Adipocyte (in vitro differentiated cells): ENCODE results near the gene TRIM29.
A peak's percentile ranks its signal among the peaks of the same experiment; 100 is the strongest.

Experiments used
- DNase-seq: peaks from one replicate; pipeline ENCODE4 v3.0.0-alpha.2; 2015; ENCODE audit warnings: low read depth
- H3K27me3 ChIP-seq: replicated peaks from 2 replicates; pipeline ENCODE4 v1.7.0; 2013; ENCODE audit warnings: mild to moderate bottlenecking, low read length, moderate library complexity; ENCODE audit not compliant: control insufficient read depth, insufficient read depth
- H3K36me3 ChIP-seq: 2 replicates; pipeline ENCODE4 v1.7.0; 2013; ENCODE audit warnings: low read length, mild to moderate bottlenecking, moderate library complexity; ENCODE audit not compliant: control insufficient read depth, insufficient read depth, severe bottlenecking
- H3K4me1 ChIP-seq: 2 replicates; pipeline ENCODE4 v1.7.0; 2013; ENCODE audit warnings: mild to moderate bottlenecking, low read length, moderate library complexity; ENCODE audit not compliant: control insufficient read depth, insufficient read depth
- H3K4me3 ChIP-seq: 2 replicates; pipeline ENCODE4 v1.7.0; 2013; ENCODE audit warnings: mild to moderate bottlenecking, low read length, moderate library complexity
- H3K9ac ChIP-seq: 2 replicates; pipeline ENCODE4 v1.7.0; 2013; ENCODE audit warnings: mild to moderate bottlenecking, low read length, moderate library complexity
- H3K9me3 ChIP-seq: 2 replicates; pipeline ENCODE4 v1.7.0; 2013; ENCODE audit warnings: mild to moderate bottlenecking, low read length, moderate library complexity; ENCODE audit not compliant: control insufficient read depth

The TRIM29 gene

GRCh38 chr11:120086651-120087050 is 51.3 kb downstream of the TRIM29 start:
- H3K9ac ChIP-seq, result no peak overlapping the region
- H3K4me1 ChIP-seq, result peaks cover 6% of the 10 kb centered on the region
- no peak for DNase-seq
- H3K9me3 ChIP-seq, result no peaks in the 10 kb centered on the region
- peaks cover 33% of the 10 kb centered on the region for H3K27me3 ChIP-seq
- H3K4me3 ChIP-seq, result no peak overlapping the region
- H3K36me3 ChIP-seq, result no peaks in the 10 kb centered on the region

- Histone ChIP-seq H3K4me1 (no peaks in the 10 kb centered on the region), H3K9ac (no peak overlapping the region), H3K9me3 (peaks cover 5% of the 10 kb centered on the region), H3K36me3 (no peaks in the 10 kb centered on the region), H3K4me3 (no peak overlapping the region), H3K27me3 (peaks cover 42% of the 10 kb centered on the region)
- peak; percentile 25 for DNase-seq
Measured at GRCh38 chr11:120079750-120080610, 57.9 kb downstream of the TRIM29 start.

GRCh38 chr11:120078397-120078796 is 59.5 kb downstream of the TRIM29 start:
- Histone ChIP-seq H3K4me3 (no peak overlapping the region), H3K36me3 (no peaks in the 10 kb centered on the region), H3K27me3 (peaks cover 52% of the 10 kb centered on the region), H3K4me1 (no peaks in the 10 kb centered on the region), H3K9ac (no peak overlapping the region), H3K9me3 (peaks cover 5% of the 10 kb centered on the region)
- no peak for DNase-seq

GRCh38 chr11:120074076-120074475 is 63.8 kb downstream of the TRIM29 start:
- Histone ChIP-seq H3K4me1 (no peaks in the 10 kb centered on the region), H3K4me3 (no peak overlapping the region), H3K36me3 (no peaks in the 10 kb centered on the region), H3K9me3 (no peaks in the 10 kb centered on the region), H3K27me3 (peaks cover 60% of the 10 kb centered on the region), H3K9ac (no peak overlapping the region)
- no peak for DNase-seq

DNA sequence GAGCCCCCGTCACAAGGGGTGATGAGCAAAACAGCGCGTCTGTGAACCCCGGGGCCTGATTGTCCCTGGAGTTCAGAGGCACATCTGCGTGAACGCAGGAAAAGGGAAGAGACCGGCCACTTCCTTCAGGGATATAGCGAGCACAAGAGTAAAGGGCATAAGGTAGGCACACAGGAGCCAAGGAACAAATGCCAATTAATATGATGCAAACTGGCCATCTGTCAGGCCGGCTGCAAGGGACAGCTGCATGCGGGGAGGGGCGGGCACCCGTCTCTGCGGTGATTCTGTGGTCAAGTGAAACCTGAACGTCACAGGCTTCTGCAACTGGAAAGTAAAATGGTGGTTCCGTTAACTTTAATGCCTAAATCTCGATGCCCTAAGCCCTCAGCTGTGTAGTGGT is 64.7 kb downstream of the TRIM29 start:
- Histone ChIP-seq H3K27me3 (peaks cover 52% of the 10 kb centered on the region), H3K9me3 (no peaks in the 10 kb centered on the region), H3K4me3 (no peak overlapping the region), H3K4me1 (no peaks in the 10 kb centered on the region), H3K9ac (no peak overlapping the region), H3K36me3 (no peaks in the 10 kb centered on the region)
- no peak for DNase-seq

GRCh38 chr11:120068114-120068573 is 69.8 kb downstream of the TRIM29 start:
- Histone ChIP-seq H3K9ac (no peak overlapping the region), H3K9me3 (no peaks in the 10 kb centered on the region), H3K4me3 (no peak overlapping the region), H3K36me3 (no peaks in the 10 kb centered on the region), H3K4me1 (no peaks in the 10 kb centered on the region), H3K27me3 (peaks cover 59% of the 10 kb centered on the region)
- no peak for DNase-seq

DNA sequence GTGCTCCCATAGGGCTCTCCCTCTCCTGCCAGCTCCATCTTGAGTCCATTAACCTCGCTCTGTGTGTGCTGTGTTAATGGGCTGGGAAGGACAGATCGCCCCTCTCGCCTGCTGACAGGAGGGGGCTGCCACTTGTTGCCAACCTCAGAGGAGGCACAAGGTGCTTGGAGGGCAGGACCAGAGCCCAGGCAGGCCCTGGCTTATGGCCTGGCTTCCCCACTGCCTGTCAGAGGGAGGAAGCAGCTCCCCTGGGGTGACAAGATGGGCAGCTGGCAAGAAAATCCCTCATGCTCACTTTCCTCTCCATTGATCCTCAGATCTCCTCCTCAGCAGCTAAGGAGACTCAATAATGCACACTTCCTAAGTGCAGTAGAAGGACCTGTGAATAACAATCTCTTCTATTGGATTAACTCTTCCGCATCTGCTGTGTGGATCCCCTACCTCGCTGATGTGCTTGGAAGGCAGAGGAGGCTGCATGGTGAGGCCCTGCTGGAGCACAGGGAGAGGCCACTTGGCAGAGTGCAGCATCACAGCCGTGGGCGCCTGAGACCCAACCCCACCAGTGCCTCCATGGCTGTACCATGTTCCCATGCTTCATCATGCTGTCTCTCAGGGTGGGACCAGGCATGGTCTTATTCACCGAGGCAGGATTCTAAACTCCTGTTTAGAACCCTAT is 70.3 kb downstream of the TRIM29 start:
- no peak for DNase-seq
- H3K4me3 ChIP-seq, result no peak overlapping the region
- H3K4me1 ChIP-seq, result no peaks in the 10 kb centered on the region
- H3K36me3 ChIP-seq, result no peaks in the 10 kb centered on the region
- H3K9me3 ChIP-seq, result no peaks in the 10 kb centered on the region
- H3K27me3 ChIP-seq, result peaks cover 58% of the 10 kb centered on the region
- no peak overlapping the region for H3K9ac ChIP-seq

- no peak for DNase-seq
- H3K9me3 ChIP-seq, result no peaks in the 10 kb centered on the region
- H3K4me1 ChIP-seq, result no peaks in the 10 kb centered on the region
- H3K36me3 ChIP-seq, result no peaks in the 10 kb centered on the region
- no peak overlapping the region for H3K4me3 ChIP-seq
- H3K27me3 ChIP-seq, result peaks cover 53% of the 10 kb centered on the region
- no peak overlapping the region for H3K9ac ChIP-seq
Measured at GRCh38 chr11:120066738-120067437, 71.0 kb downstream of the TRIM29 start.

GRCh38 chr11:120065876-120066275 is 72.0 kb downstream of the TRIM29 start:
- Histone ChIP-seq H3K9me3 (no peaks in the 10 kb centered on the region), H3K9ac (no peak overlapping the region), H3K36me3 (no peaks in the 10 kb centered on the region), H3K4me3 (no peak overlapping the region), H3K4me1 (no peaks in the 10 kb centered on the region), H3K27me3 (peaks cover 53% of the 10 kb centered on the region)
- DNase-seq, result no peak

DNA sequence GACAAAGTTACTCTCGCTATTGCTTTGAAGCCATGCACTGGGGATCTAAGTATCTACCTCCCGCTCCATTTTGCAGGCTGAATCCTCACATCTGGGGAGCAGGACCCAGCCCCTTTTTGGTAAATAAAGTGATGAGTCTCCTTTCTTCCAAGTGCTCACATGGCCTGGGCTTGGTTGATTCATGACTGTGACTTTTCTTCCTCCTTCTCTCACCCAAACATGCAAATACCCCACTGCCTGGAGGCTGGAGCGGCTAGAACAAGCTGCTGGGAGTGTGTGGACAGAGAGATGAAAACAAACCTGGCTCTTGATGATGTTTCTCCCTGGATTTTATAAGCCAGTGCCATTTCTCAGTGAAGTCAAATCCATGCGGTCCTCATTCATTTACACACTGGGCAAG is 72.7 kb downstream of the TRIM29 start:
- Histone ChIP-seq H3K9me3 (no peaks in the 10 kb centered on the region), H3K4me1 (no peaks in the 10 kb centered on the region), H3K27me3 (peaks cover 54% of the 10 kb centered on the region), H3K36me3 (no peaks in the 10 kb centered on the region), H3K4me3 (no peak overlapping the region), H3K9ac (no peak overlapping the region)
- DNase-seq, result no peak

- no peak overlapping the region for H3K9ac ChIP-seq
- peaks cover 63% of the 10 kb centered on the region for H3K27me3 ChIP-seq
- H3K36me3 ChIP-seq, result no peaks in the 10 kb centered on the region
- H3K4me3 ChIP-seq, result no peak overlapping the region
- H3K9me3 ChIP-seq, result no peaks in the 10 kb centered on the region
- H3K4me1 ChIP-seq, result no peaks in the 10 kb centered on the region
- no peak for DNase-seq
Measured at GRCh38 chr11:120064341-120064740, 73.6 kb downstream of the TRIM29 start.
